ENCODE results near the gene LAMB3.

GRCh38 chr1:209618756-209619420 lies 33.3 kb downstream of the LAMB3 start:
- TF ChIP-seq CTCF (IDR thresholded peaks at IDR 0.05) (no peak), EZH2 (IDR thresholded peaks at IDR 0.05; ENCODE audit: borderline replicate concordance, insufficient read depth, low read depth, low read length, poor library complexity, severe bottlenecking) (no peak)
